Keratinocyte (primary cell): ENCODE data around the gene RBM47. TPM values are rescaled to one million over a fixed set of nuclear protein-coding genes. Genes with fewer than 3 reads are reported as not detected.

Experiments used
- DNase-seq: peaks from one replicate; pipeline ENCODE4 v3.0.0-alpha.2; 2011; ENCODE audit warnings: low read depth, missing footprints, low spot score
- FAIRE-seq: peaks from 2 replicates; lab custom pipeline; 2011; peaks lifted over from hg19 to GRCh38; lab: Jason Lieb, UNC
- H2AFZ ChIP-seq: 2 replicates; pipeline ENCODE4 v1.6.0; 2012; ENCODE audit warnings: low read length, control low read depth, inconsistent platforms; ENCODE audit not compliant: control insufficient read depth
- H3K27ac ChIP-seq: 2 replicates; pipeline ENCODE4 v1.5.1; 2011; ENCODE audit warnings: low read length; ENCODE audit not compliant: control insufficient read depth, insufficient read depth
- H3K27me3 ChIP-seq: 3 replicates; pipeline ENCODE4 v1.6.0; 2011; ENCODE audit warnings: low read length; ENCODE audit not compliant: control insufficient read depth, insufficient read depth; ENCODE audit errors: extremely low read depth
- H3K36me3 ChIP-seq, 2 experiments: 2 replicates in 1 of 2; 3 replicates in 1 of 2; pipeline ENCODE4 v1.5.1; 2011; ENCODE audit warnings: low read length in 2 of 2, mild to moderate bottlenecking in 1 of 2; ENCODE audit not compliant: control insufficient read depth in 2 of 2, insufficient read depth in 2 of 2; ENCODE audit errors: extremely low read depth in 1 of 2
- H3K4me1 ChIP-seq: 3 replicates; pipeline ENCODE4 v1.5.1; 2011; ENCODE audit warnings: low read length; ENCODE audit not compliant: control insufficient read depth, insufficient read depth; ENCODE audit errors: extremely low read depth
- H3K4me2 ChIP-seq: 3 replicates; pipeline ENCODE4 v1.6.0; 2011; ENCODE audit warnings: low read depth, low read length; ENCODE audit not compliant: control insufficient read depth, insufficient read depth; ENCODE audit errors: extremely low read depth
- H3K4me3 ChIP-seq, 3 experiments: fragments of 200-600 bp in 1 of 3; sonication (generic) in 1 of 3; 2 replicates in 2 of 3; 3 replicates in 1 of 3; pipeline ENCODE4 v1.5.1; 2011 to 2016; ENCODE audit warnings: low read length in 3 of 3, mild to moderate bottlenecking in 3 of 3, control low read depth in 2 of 3, inconsistent platforms in 1 of 3, low read depth in 1 of 3, mixed read lengths in 1 of 3, mixed run types in 1 of 3, moderate library complexity in 1 of 3; ENCODE audit not compliant: control insufficient read depth in 2 of 3, insufficient read depth in 2 of 3; ENCODE audit errors: extremely low read depth in 1 of 3
- H3K79me2 ChIP-seq: 2 replicates; pipeline ENCODE4 v1.6.0; 2012; ENCODE audit warnings: low read length; ENCODE audit not compliant: control insufficient read depth, insufficient read depth
- H3K9ac ChIP-seq: 3 replicates; pipeline ENCODE4 v1.6.0; 2011; ENCODE audit warnings: low read length; ENCODE audit not compliant: control insufficient read depth, insufficient read depth; ENCODE audit errors: extremely low read depth
- H3K9me1 ChIP-seq: 3 replicates; pipeline ENCODE4 v1.6.0; 2011; ENCODE audit warnings: low read length; ENCODE audit not compliant: control insufficient read depth, insufficient read depth; ENCODE audit errors: extremely low read depth
- H3K9me3 ChIP-seq: 2 replicates; pipeline ENCODE4 v1.5.1; 2012; ENCODE audit warnings: low read depth, low read length; ENCODE audit not compliant: control insufficient read depth
- H4K20me1 ChIP-seq: 3 replicates; pipeline ENCODE4 v1.6.0; 2011; ENCODE audit warnings: low read length; ENCODE audit not compliant: control insufficient read depth, insufficient read depth; ENCODE audit errors: extremely low read depth
- EZH2 ChIP-seq: IDR thresholded peaks from one replicate; pipeline ENCODE4 v1.6.1; 2012; ENCODE audit warnings: inconsistent platforms, mild to moderate bottlenecking, low read length, moderate library complexity
- dilution Hi-C: fragments of 300-500 bp; cut with MboI; formaldehyde crosslinking; loops from one replicate; pipeline ENCODE4 v1.7.0; 2020; ENCODE audit warnings: low sequenced_read_pairs; ENCODE audit not compliant: extremely low pct_ligation_motif_present
- polyA plus RNA-seq, 5 experiments: library from polyadenylated mRNA; depleted of rRNA in 3 of 5; stranded (reverse) in 3 of 5; stranded (forward) in 1 of 5; unstranded in 1 of 5; fragments of >200 nt; gene quantifications; 1 replicate in 1 of 5; 2 replicates in 3 of 5; 3 replicates in 1 of 5; pipeline versions ENCODE4 v1.2.1 to v1.2.3, GENCODE V29; 2011 to 2012; ENCODE audit warnings: missing spikeins in 2 of 5, low read depth in 1 of 5, low replicate concordance in 1 of 5
- TF ChIP-seq, protein P1 (sequence below), 3 experiments: IDR thresholded peaks in 1 of 3; conservative IDR thresholded peaks in 1 of 3; optimal IDR thresholded peaks in 1 of 3; 2 replicates in 2 of 3; 3 replicates in 1 of 3; pipeline versions ENCODE3 to v1.5.1; 2011; ENCODE audit warnings: low read length in 3 of 3, mild to moderate bottlenecking in 3 of 3, moderate library complexity in 2 of 3, control low read depth in 1 of 3, inconsistent platforms in 1 of 3; ENCODE audit not compliant: insufficient read depth in 2 of 3; ENCODE audit errors: extremely low read depth in 1 of 3

RBM47 gene
- polyA plus RNA-seq, 1 donor (not counting 4 experiments of a cell fraction or from before 2014, with no cell fraction given): 6.9 TPM

DNA sequence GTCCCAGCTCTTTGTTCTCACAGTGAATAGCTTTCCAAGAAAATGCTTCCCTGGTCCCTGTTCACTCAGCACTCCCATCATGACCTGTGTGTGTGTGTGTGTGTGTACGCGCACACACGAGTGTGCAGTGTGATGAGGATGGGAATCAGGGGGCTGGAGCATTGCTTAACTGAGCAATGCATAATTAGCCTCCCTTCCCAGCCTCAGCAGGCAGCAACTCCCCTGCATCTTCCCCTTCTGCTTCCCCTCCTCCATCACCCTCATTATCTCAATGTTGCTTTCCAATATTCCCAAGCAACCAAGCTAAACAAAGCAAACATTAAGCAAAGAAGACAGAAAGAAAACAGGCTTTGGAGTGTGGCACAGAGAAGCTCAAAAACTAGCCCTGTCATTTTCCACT, 137.0 kb downstream of the RBM47 start:
- Histone ChIP-seq H4K20me1 (no peaks in the 10 kb centered on the region), H3K4me2 (no peak overlapping the region), H3K27ac (no peak overlapping the region), H2AFZ (no peak overlapping the region), H3K9me3 (no peaks in the 10 kb centered on the region), H3K9me1 (no peaks in the 10 kb centered on the region), H3K4me3 (no peak overlapping the region), H3K36me3 (no peaks in the 10 kb centered on the region), H3K9ac (no peak overlapping the region), H3K4me1 (peaks cover 4% of the 10 kb centered on the region), H3K27me3 (no peaks in the 10 kb centered on the region), H3K79me2 (no peaks in the 10 kb centered on the region)
- FAIRE-seq (no peak), DNase-seq (no peak)
- dilution Hi-C loops: no loop called here
- TF ChIP-seq, protein P1, sequence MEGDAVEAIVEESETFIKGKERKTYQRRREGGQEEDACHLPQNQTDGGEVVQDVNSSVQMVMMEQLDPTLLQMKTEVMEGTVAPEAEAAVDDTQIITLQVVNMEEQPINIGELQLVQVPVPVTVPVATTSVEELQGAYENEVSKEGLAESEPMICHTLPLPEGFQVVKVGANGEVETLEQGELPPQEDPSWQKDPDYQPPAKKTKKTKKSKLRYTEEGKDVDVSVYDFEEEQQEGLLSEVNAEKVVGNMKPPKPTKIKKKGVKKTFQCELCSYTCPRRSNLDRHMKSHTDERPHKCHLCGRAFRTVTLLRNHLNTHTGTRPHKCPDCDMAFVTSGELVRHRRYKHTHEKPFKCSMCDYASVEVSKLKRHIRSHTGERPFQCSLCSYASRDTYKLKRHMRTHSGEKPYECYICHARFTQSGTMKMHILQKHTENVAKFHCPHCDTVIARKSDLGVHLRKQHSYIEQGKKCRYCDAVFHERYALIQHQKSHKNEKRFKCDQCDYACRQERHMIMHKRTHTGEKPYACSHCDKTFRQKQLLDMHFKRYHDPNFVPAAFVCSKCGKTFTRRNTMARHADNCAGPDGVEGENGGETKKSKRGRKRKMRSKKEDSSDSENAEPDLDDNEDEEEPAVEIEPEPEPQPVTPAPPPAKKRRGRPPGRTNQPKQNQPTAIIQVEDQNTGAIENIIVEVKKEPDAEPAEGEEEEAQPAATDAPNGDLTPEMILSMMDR (optimal IDR thresholded peaks at IDR 0.05 in 1 of 3, IDR thresholded peaks at IDR 0.05 in 1 of 3, conservative IDR thresholded peaks at IDR 0.05 in 1 of 3; ENCODE audit: extremely low read depth in 1 of 3, insufficient read depth in 2 of 3, low read length in 3 of 3): no peak
- TF ChIP-seq EZH2: no peak

DNA sequence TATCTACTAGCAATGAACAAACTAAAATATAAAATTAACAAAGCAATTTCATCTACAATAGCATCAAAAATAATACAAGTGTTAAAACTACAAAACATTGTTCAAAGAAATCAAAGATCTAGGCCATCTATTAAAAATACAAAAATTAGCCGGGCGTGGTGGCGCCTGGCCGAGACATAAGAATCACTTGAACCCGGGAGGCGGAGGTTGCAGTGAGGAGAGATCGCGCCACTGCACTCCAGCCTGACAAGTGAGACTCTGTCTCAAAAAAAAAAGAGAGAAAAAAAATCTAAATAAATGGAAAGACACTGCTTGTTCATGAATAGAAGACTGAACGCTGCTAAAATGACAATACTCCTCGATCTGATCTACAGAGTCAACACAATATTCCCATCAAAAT, 139.2 kb downstream of the RBM47 start:
- dilution Hi-C loops: no loop called here
- DNase-seq (no peak), FAIRE-seq (no peak)
- Histone ChIP-seq H3K9me1 (no peaks in the 10 kb centered on the region), H3K9me3 (no peaks in the 10 kb centered on the region), H3K27me3 (no peaks in the 10 kb centered on the region), H3K4me3 (no peak overlapping the region), H3K4me2 (no peak overlapping the region), H4K20me1 (no peaks in the 10 kb centered on the region), H3K79me2 (no peaks in the 10 kb centered on the region), H3K36me3 (no peaks in the 10 kb centered on the region), H3K9ac (no peak overlapping the region), H3K27ac (no peak overlapping the region), H2AFZ (no peak overlapping the region), H3K4me1 (peaks cover 13% of the 10 kb centered on the region)
- no peak for TF ChIP-seq EZH2
- TF ChIP-seq, protein P1 (optimal IDR thresholded peaks at IDR 0.05 in 1 of 3, IDR thresholded peaks at IDR 0.05 in 1 of 3, conservative IDR thresholded peaks at IDR 0.05 in 1 of 3; ENCODE audit: extremely low read depth in 1 of 3, insufficient read depth in 2 of 3, low read length in 3 of 3): no peak
